Adipose tissue (tissue), 3 donors: ENCODE data around the gene ACAP2. TPM values are rescaled to one million over a fixed set of nuclear protein-coding genes. Genes with fewer than 3 reads are reported as not detected.
A peak's percentile ranks its signal among the peaks of the same experiment; 100 is the strongest.

Experiments
- H3K27ac ChIP-seq: one replicate; pipeline ENCODE4 v1.5.1; 2013; ENCODE audit warnings: low read depth, low read length
- WGBS, 3 donors: extraction: QIAGEN DNeasy Blood & Tissue Kit; methylation state at CpG; one replicate each; pipeline ENCODE4 v1.1.7; 2013; 5-methylcytosine and 5-hydroxymethylcytosine counted together
- polyA plus RNA-seq, 3 donors: library from polyadenylated mRNA; stranded (reverse); fragments of 200-250 nt; gene quantifications; one replicate each; pipeline ENCODE4 v1.2.3, GENCODE V29; 2013
- donor health status: healthy with polysubstance abuse.
- donor health status: Bipolar disorder and iron deficiency.
- donor health status: healthy.

Gene ACAP2
- polyA plus RNA-seq, 3 donors: 4.6 to 11.9 (median 9.9) TPM

DNA sequence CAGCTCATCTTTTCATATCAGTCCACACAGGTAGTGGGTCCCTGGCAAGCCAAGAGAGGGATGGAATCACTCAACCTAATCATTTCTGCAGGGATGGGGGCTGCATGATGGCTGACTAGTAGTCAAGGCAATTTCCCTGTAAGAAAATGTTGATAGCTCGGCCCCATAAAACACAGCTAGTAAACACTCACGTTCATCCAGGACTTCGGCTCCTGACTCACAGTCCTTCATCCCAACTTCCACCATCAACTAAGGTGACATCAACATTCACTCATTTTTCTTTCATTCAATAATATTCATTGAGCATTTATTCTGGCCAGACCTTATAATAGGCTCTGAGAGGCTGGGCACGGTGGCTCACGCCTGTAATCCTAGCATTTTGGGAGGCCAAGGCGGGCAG lies 4.4 kb upstream of the ACAP2 start:
- WGBS, 3 donors: 94 to 96% (median 95%) methylated on average over 6 of the region's 6 CpGs
- no peak overlapping the region for H3K27ac ChIP-seq

- WGBS, 3 donors: 63 to 85% (median 81%) methylated on average over 3 of the region's 3 CpGs
- H3K27ac ChIP-seq: no peak overlapping the region
Observed at GRCh38 chr3:195446359-195446758, 3.5 kb upstream of the ACAP2 start.

DNA sequence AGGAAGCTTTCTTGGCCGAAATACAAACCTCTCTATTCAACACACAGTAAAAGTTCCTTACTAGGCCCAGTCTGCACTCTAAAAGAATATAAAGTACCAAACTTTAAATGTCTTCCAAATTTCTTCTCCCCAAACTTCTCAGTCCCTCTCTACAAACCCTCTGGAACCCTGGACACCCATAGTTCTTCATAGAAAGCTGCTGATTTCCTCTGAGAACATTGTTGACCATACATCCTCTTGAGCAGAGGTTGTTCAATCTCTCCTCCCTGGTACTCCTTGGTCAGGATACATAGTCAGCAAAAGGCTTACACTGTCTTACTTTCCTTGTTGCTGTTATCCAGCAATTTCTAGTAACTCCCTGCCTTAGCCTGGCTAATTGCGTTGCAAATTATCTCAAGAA lies 3.1 kb upstream of the ACAP2 start:
- no peak overlapping the region for H3K27ac ChIP-seq
- WGBS, 3 donors: 67 to 78% (median 75%) methylated on average over 2 of the region's 2 CpGs

DNA sequence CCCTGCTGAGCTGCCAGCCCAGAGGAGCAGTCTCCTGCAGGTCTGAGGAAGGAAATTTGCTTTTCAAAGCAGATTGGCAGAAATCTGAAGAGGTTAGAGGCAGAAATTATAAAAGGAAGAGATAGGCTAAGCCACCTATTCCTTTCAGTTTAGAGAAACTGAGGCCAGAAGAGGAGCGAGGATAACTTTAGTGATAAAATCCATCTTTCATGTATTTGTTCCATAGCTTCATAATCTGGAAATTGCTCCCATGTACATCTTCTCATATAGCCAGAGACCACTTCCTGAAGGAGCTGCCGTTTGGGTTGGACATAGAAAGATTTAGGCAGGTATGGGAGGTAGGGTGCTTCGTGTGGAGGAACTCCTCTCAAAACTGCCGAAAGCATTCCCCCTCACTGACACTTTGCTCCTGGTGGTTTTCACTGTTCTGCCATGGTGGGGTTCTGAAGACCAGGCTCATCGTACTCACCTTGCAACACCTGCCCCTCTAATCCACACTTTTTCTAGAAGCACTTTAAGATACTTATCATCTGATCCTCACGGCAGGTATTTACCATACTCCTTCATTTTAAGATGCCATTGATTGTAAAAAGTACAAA lies 670 bp upstream of the ACAP2 start:
- WGBS, 3 donors: 15 to 18% (median 16%) methylated on average over 6 of the region's 6 CpGs

GRCh38 chr3:195441992-195442572 lies 738 bp downstream of the ACAP2 start:
- 0 to 1% (median 1%) methylated on average over 38 to 43 of the region's 43 CpGs for WGBS, 3 donors
- peak overlapping the region; percentile 96 for H3K27ac ChIP-seq

More for the DNA sequence above, 670 bp upstream of the ACAP2 start:
- no peak overlapping the region for H3K27ac ChIP-seq

- WGBS, 3 donors: 8 to 15% (median 8%) methylated on average over 13 of the region's 13 CpGs
- H3K27ac ChIP-seq: no peak overlapping the region
Observed at GRCh38 chr3:195441476-195441991, 1.3 kb downstream of the ACAP2 start.

DNA sequence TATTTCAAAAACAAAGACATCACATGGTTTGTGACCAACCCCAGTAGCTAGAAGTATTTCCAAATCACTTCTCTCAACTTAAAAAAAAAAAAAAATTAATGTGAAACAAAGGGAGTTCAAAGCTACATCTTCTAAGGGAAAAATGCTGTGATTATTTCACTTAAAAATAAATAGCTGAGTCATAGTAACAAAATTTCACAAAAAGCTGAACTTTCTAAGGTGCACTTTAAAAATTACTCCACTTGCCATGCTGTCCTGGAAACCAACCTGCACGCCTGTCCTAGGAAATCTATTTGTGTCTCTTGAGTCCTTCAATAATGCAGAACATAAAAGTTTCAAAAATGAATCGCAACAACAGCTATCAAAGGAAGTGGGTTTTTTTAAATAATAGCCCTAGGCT lies 1.8 kb downstream of the ACAP2 start:
- H3K27ac ChIP-seq: no peak overlapping the region
- 19 to 57% (median 26%) methylated on average over 2 of the region's 2 CpGs for WGBS, 3 donors

DNA sequence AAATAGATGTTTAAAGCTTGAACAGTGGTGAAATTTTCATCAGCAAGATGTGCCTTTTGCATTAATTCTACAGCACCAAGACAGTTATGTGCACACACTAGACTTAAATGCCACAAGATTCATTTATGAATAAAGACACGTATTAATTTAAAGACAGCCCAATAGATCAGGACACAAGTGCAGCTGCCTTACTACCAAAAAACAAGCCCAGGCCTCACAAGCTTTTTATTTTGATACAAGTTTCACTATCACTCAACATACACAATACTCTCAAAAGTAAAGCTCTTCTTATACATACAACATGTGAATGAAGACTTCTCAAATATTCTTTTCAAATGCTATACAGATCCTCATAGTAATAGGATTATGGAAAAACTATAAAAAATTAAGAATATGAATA lies 2.4 kb downstream of the ACAP2 start:
- no peak overlapping the region for H3K27ac ChIP-seq
- 67 to 92% (median 71%) methylated on average over 1 of the region's 1 CpG for WGBS, 3 donors

- no peak overlapping the region for H3K27ac ChIP-seq
- 89 to 98% (median 95%) methylated on average over 2 of the region's 2 CpGs for WGBS, 3 donors
Observed at GRCh38 chr3:195438371-195438770, 4.4 kb downstream of the ACAP2 start.

DNA sequence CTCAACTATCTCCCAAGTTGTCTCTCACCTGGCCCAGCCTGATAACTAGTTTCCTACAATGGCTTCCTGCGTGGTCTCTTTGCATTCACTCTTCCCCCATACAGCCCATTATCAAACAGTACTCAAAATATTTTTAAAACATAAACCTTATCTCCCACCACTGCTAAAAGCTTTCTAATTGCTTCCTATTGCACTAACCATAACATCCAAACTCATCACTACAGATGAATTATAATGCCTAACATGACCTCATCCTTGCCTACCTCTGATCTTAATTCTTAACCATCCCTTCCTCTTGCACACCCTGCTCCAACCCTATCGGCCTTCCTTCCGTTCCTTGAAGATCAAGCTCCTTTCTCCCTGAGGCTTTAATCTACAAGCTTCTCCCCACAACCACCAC lies 17.0 kb downstream of the ACAP2 start:
- 54 to 60% (median 56%) methylated on average over 3 of the region's 3 CpGs for WGBS, 3 donors
- H3K27ac ChIP-seq: no peak overlapping the region

- H3K27ac ChIP-seq: no peak overlapping the region
- WGBS, 3 donors: 94 to 100% (median 97%) methylated on average over 2 of the region's 2 CpGs
Observed at GRCh38 chr3:195423818-195424217, 19.0 kb downstream of the ACAP2 start.

GRCh38 chr3:195421400-195421799 lies 21.4 kb downstream of the ACAP2 start:
- H3K27ac ChIP-seq: no peak overlapping the region
- WGBS, 3 donors: 87 to 98% (median 92%) methylated on average over 4 of the region's 4 CpGs

- 94 to 96% (median 94%) methylated on average over 4 of the region's 4 CpGs for WGBS, 3 donors
- H3K27ac ChIP-seq: no peak overlapping the region
Observed at GRCh38 chr3:195416795-195417194, 26.0 kb downstream of the ACAP2 start.

- no peak overlapping the region for H3K27ac ChIP-seq
Observed at GRCh38 chr3:195411836-195412235, 31.0 kb downstream of the ACAP2 start.

DNA sequence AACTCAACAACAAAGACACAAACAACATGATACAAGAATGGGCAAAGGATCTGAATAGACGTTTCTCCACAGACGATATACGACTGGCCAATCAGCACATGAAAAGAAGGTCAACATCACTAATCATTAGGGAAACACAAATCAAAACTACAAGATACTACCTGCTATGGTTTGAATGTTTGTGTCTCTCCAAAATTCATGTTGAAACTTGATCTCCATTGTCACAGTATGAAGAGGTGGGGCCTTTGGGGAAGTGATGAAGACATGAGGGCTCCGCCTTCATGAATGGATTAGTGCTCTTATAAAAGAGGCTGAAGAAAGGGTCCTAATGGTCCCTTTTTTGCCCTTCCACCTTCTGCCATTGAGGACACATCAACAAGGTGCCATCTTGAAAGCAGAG lies 32.3 kb downstream of the ACAP2 start:
- 93 to 96% (median 94%) methylated on average over 4 of the region's 4 CpGs for WGBS, 3 donors

GRCh38 chr3:195407531-195408409 lies 35.0 kb downstream of the ACAP2 start:
- H3K27ac ChIP-seq: no peak overlapping the region
- WGBS, 3 donors: 89 to 93% (median 89%) methylated on average over 12 of the region's 12 CpGs

More for the DNA sequence above, 32.3 kb downstream of the ACAP2 start:
- H3K27ac ChIP-seq: no peak overlapping the region

DNA sequence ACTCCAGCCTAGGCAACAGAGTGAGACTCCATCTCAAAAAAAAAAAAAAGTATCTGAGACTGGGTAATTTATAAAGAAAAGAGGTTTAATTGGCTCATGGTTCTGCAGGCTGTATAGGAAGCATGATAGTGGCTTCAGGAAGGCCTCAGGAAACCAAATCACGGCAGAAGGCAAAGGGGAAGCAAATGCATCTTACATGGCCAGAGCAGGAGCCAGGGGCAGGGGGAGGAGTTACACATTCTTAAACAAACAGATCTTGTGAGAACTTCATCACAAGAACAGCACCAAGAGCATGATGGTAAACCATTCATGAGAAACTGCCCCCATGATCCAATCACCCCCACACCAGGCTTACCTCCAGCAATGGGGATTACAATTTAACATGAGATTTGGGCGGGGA lies 37.2 kb downstream of the ACAP2 start:
- no peak overlapping the region for H3K27ac ChIP-seq
- 67 to 92% (median 76%) methylated on average over 2 of the region's 2 CpGs for WGBS, 3 donors

DNA sequence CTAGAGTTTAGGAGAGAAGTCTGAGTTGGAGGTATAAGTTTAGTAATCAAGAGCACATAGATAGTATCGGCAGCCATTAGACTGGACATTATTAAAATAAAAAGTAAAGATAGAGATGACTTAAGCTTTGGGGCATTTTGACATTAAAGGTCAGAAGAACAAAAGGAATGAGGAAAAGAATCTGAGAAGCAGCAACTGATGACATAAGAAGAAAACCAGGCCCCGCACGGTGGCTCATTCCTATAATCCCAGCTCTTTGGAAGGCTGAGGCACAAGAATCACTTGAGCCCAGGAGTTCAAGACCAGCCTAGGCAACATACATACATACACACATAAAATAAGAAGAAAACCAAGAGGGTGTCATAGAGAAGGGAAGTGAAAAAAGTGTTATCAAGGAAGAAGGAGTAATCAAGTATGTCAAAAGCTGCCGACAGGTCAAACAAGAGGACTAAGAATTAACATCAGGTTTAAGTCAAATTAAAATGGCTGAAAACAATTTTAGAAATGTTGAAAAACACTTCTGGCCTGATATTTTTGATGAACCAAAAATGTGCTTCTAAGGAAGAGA lies 38.9 kb downstream of the ACAP2 start:
- 77 to 91% (median 87%) methylated on average over 4 of the region's 4 CpGs for WGBS, 3 donors
- no peak overlapping the region for H3K27ac ChIP-seq

DNA sequence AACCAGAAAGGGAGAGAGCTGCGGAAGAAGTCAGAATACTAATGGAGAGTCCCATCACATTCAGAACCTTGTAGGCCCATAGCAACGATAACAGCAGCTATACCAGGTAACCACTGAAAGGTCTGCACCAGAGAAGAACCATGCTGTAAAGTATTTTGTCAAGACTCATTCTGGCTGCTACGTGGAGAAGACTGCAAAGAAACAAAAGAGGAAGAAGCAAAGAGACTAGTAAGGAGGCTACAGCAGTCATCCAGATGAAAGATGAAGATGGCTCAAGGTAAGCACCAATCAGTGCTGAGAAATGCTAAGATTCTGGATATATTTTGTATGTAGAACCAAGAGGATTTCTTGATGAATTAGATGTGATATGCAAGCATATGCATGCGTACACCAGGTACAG lies 39.6 kb downstream of the ACAP2 start:
- WGBS, 3 donors: 90 to 98% (median 96%) methylated on average over 4 of the region's 4 CpGs
- H3K27ac ChIP-seq: no peak overlapping the region
